CD4-positive, alpha-beta T cell treated with Interleukin-2 at 100 ng/mL for 4 hours (primary cell): Measurements from ENCODE around the gene PRSS22.

Experiments used
- DNase-seq: peaks from one replicate; pipeline ENCODE4 v3.0.0-alpha.2; 2020; ENCODE audit warnings: low spot score

Gene PRSS22

DNA sequence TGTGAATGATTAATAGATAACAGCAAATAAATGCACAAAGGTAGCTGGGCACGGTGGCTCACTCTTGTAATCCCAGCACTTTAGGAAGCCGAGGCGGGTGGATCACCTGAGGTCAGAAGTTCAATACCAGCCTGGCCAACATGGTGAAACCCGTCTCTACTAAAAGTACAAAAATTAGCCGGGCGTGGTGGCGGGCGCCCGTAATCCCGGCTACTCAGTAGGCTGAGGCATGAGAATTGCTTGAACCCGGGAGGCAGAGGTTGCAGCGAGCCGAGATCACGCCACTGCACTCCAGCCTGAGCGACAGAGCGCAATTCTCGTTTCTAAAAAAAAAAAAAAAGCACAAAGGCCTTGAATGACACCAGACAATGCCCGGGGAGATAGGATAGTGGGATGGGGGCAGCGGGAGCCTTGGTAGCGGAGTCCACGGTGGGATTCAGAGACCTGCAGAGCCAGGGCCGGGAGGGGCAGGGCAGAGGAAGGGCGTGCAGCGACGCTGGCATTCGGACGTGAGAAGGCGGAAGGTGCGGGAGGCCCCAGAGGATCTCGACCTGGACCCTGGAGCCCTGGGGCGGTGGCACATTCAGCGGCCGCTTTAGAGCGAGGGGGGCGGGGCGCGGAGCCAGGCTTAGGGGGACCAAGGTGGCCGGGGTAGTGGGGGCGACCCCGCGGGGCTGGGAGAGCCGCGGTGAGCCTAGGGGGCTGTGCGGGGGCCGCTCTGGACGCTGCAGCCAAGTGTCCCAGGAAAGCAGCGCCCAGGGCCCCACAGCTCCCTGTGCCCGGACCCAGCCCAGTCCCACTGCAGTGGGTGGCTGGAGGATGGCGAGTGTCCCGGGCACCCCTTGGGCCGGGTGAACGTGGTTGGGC, 24.0 kb upstream of the PRSS22 start:
- peak; percentile 17 for DNase-seq

DNA sequence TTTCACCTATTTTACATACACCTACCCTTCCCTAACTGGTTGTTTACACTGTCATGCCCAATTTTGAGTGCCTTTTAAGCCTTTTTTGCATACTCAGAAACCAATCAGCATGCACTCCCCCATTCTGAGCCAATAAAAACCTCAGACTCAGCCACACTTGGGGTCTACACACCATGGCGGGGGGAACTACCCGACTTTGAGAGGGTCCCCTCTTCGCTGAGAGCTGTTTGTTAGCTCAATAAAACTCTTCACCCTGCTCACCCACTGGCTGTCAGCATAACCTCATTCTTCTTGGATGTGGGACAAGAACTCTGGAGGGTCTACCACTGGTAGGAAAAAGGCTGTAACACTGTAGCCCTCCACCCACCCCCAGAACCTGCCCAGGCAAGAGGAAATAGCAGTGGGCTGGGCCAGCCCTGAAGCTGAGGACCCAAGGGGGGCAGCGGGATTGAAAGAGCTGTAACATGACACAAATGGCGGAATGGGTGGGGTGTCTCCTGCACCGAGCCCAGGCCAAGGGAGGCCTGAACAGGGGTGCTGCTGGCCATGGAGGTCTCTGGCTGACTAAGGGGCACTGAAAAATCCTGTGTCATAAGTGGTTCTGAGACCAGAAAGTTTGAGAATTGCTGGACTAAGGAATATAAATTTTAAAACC, 22.0 kb upstream of the PRSS22 start:
- DNase-seq: no peak

DNA sequence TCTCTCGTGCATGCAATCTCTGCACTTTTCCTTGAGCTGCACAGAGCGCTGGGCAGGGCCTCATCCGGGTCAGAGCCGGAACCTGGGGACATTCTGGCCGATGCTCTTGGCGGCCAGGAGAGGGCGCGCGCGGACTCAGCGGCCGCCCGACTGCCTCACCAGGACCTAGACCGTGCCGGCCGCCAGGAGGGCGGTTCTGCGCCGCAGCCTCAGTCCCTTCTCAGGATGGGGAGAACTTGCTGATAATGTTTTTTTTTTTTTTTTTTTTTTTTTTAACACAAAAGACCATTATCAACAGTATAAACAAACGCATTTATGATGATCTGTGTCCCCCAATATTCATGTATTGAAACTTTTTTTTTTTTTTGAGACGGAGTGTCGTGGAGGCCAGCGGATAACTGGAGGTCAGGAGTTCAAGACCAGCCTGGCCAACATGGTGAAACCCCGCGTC, 17.0 kb upstream of the PRSS22 start:
- DNase-seq: peak; percentile 71

DNA sequence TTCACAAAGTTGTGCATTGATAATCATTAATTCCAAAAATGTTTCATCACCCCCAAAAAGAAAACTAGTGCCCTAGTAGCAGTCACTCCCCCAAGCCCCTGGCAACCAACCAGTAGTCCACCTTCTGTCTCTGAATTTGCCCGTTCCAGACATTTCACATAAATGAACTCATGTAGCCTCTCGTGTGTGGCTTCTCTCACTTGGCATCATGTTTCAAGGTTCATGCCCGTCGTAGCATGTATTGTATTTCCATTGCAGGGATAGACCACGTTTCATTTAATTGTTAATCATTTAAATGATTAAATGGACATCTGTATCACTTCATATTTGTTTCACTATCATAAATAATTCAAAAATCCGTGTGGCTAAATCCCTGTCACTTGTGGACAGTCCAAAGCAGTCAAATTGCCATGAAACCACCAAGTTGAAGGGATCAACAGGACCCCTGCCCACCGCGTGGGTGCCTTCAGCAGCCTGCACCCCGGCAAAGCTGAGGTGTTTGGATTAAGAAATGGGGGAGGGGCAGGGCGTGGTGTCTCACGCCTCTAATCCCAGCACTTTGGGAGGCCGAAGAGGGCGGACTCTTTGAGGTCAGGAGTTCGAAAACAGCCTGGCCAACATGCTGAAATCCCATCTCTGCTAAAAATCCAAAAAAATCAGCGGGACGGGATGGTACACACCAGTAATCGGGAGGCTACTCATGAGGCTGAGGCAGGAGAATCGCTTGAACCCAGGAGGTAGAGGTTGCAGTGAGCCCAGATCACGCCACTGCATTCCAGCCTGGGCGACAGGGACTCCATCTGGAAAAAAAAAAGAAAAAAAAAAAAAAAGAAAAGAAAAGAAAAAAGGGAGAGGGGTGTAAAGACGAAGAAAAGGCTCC, 16.3 kb upstream of the PRSS22 start:
- no peak for DNase-seq

DNA sequence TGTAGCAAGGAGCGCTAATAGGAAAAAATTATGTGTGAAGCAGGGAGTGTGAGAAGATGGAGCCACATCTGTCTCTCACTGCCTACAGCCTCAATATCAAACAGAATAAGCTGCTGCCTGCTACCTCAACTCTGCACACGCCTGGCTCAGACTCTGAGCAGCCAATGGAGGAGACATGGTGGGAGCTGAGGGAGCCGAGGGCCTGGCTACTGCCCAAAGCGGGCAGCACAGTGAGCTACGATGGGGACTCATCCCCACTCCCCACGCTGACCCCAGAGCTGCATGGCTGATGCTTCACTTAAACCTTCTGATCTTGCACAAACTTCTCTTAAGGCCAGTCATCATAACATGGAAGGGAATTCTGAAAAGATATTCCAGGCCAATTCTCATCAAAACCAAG, 14.0 kb upstream of the PRSS22 start:
- no peak for DNase-seq

DNA sequence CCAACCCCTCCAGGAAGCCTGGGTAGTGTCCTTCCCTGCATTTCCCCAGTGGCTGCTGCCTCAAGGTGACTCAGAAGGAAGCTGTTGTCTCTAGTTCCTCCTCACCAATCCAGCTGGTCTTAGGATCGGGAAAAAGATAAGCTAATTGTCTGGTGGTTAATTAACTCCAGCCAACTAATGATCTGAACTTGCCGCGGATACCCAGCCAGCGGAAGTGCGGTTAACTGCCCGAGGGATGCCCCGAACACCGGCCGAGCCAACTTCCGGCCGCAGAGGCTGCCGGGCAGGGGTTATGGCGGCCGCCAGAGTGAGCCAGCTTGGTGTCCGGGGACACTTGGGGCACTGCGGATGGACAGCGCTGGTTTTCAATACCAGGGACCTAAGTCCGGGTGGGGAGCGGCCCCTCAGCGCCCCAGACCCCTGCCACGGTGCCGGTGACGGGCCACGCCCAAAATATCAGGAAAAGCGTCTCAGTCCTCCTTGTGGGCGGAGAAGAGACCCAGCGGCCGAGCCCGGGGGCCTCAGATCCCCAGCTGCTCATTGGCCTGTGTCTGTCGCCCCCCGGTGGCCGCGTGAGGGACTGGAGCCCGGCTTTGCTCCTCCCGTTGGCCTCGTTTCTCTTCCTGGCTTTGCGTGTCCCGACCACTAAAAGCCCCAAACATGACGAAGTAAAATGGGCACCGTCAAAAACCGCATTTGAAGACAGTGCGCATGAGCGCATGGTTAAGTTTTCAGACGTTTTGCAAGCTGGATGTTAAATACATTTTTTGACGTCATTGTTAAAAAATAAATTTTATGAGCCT, 10.2 kb upstream of the PRSS22 start:
- DNase-seq: peak; percentile 95

DNA sequence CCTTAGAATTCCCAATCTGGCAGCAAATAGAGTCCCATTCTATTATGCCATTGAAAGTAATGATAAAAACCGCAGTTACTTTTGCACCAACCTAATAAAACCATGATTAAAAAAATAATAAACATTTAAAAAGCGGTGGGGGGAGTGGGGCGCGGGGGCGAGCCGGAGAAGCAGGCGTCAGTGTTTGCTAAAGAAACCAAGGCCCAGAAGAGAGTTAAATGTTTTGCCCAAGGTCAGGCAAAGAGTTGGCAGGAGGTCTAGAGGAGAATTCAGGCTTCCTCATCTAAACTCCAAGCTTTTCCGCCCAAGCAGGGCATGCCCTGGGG, 9.7 kb upstream of the PRSS22 start:
- no peak for DNase-seq

DNA sequence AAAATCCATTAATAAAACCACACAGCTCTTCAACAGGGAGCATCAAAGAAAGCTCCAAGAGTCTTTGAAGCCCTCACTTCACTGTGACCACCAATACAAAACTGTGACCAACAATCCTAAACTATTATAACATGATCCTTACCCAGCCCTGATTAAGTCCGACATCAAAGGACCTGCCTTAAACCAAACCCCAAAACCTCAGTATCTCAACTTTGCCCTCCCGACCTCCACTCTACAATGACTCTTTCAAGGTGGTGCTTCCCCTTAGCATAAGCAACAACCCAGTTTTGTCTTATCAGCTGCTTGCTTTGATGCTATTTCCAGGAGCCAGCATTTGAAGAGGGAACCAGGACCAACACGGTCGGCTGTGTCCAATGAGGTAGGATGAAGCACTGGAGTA, 8.5 kb upstream of the PRSS22 start:
- DNase-seq: no peak

DNA sequence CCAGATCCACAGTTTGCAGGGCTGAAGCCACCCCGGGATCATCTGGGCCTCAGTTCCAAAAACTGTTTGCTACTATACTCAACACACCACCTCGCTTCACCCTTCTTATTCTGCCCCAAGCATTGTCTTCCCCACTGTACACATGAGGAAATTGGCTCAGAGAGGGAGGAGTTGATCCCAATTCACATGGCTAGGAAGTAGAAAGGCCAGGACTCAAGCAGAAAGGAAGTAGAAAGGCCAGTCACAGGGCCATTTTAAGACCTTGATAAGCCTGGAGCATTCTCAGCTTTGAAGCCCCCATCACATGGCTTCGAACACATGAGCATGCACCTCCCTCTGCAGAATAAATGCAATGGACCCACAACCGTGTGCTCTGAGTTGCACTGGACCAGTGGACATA, 7.7 kb upstream of the PRSS22 start:
- DNase-seq: no peak

DNA sequence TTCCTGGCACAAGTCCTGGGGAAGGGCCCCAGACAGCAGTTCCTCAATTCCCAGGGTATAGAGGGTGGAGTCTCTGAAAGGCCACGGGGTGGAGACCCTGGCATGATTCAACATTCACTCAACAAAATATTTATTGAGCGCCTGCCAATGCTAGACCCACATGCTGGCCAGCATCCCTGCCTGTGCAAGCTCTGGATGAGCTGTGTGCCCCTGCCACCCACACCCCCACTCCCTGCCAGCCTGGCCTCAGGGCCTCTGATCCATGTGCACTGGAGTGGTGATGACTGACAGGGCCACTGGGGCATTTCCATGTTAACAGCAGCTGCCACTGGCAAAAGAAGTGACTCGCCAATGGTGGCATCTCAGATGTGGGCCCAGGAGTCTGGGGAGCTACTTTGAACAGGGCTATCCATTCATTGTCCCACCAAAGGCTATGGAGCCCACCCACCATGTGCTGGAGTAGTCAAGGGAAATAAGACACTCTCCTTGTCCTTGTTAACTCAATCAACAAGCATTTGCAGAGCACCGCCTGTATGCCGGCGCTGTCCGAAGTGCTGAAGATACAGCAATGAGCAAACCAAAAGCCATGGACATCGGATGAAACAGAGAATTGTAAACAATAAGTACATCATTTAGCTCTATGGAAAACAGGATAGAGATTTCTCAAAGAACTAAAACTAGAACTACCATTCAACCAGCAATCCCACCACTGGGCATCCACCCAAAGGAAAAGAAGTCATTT, 3.0 kb upstream of the PRSS22 start:
- no peak for DNase-seq

DNA sequence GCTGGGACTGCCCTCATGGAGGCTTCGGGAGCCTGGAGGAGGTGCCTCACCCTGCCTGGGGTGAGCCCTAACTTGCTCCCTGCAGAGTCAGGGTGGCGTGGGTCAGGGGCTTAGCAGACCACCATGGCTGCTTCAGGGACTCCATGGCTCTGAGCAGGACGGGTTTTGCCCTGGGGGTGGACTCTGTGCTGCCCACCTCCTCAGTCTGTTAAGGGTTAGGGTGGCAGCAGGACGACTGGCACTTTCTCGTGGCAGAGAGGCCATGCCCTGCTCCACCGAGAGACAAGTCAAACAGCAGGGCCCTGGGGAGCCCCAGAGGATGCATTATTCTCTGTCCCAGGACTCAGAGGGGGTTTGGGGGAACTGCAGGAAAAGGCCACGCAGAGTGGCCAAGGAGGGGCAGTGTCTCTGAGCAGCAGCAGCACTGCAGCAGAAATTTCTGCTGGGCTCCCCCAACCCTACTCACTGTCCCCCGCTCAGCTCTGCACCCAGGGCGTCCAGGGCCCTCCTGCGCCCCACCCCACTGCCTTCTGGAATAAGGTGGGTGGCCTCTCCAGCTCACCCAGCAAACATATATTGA, 1.8 kb upstream of the PRSS22 start:
- DNase-seq: no peak

DNA sequence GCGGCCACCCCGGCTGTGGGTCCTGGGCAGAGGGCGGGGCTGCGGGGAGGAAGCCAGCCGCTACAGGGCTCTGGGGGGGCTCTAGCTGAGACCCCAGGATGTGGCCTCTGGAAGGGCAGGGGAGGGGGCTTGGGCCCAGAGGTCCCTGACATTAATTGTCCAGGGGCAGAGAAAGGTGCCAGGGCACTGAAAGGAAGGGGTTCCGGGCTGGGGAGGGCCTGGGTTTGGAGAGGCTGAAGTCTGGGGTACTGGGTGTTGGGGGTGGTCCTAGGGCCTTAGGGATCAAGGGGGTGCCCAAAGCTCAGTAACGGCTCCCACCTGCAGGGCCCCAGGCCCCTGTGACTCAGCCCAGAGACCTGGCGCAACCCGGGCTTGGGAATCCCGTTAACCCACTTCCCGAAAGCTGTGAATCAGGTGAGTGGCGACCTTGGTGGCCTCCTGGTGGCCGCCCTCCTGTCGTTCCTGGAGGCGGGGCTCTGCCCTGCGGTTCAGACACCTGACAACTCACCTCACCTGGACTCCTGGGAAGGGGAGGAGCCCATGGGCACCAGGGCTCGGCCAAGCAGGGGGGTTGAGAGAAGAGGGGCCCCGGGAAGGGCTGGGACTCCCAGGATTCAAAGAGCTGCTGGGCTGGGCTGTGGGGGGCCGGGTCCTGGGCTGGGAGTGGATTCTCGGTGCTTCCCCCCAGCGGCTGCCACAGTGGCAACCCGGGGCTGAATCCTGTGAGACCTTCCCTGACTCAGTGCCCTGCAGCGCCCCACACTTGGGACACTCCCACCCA, 465 bp upstream of the PRSS22 start:
- no peak for DNase-seq

DNA sequence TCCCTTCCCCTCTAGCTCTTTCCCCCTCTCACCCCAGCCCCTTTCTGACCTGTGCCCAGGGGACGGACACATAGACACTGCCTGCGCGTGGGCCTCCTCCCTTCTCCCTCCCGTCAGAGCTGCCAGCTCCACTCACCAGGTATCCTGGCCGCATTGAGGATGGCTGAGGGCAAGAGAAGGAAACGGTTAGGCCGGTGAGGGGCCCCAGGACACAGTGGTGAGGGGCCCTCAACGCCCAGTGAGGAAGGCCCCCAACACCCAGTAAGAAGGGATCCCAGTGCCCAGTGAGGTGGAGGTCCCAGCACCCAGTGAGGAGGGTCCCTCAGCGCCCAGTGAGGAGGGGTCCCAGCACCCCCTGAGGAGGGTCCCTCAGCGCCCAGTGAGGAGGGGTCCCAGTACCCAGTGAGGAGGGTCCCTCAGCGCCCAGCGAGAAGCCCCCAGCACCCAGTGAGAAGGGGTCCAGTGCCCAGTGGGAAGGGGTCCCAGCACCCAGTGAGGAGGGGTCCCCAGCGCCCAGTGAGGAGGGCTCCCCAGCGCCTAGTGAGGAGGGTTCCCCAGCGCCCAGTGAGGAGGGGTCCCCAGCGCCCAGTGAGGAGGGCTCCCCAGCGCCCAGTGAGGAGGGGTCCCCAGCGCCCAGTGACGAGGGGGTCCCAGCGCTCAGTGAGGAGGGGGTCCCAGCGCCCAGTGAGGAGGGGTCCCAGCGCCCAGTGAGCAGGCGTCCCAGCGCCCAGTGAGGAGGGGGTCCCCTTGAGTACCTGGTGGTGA, 1.1 kb downstream of the PRSS22 start:
- DNase-seq: no peak

DNA sequence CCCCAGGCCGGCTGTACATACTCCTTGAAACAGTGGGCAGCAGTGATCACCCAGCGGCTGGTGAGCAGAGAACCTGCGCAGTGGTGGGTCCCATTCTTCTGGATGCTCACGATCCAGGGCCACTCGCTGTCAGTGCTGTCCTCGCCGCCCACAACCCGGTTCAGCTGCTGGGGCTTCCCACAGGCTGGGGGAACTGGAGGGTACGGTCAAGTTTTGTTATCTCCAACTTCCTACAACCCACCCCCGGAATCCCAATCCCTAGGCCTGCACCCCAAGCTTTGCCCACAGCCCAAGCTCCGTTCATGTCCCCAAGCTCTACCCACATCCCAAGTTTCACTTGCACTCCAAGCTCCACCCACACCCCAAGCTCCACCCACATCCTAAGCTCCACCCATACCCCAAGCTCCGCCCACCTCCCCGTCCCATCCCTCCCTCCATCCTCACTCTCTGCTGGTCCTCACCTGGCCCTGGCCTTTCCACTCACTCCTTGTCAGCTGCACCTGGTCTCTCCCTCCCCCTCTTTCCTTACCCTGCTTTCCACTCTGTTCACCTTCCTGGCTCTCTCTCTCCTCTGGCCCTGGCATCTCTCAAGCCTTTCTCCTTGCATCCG, 1.8 kb downstream of the PRSS22 start:
- no peak for DNase-seq

DNA sequence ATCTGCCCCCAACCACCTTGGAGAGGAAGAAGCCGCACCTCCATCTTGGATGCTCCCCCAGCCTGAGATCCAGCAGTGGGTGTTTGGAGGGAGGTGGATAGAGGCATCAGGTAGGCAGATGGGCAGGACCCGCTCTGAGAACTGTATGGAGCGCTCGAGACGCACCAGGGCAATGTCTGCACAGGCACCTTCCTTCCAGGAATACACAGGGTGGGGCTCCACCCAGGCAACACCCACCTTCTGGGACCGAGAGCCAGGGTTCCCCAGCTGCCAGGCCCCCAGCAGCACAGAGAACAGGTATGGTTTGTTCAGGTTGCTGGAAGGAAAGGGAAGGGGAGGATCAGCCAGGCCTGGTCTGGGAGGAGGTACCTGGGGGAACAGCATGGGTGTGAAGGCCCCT, 2.4 kb downstream of the PRSS22 start:
- no peak for DNase-seq

DNA sequence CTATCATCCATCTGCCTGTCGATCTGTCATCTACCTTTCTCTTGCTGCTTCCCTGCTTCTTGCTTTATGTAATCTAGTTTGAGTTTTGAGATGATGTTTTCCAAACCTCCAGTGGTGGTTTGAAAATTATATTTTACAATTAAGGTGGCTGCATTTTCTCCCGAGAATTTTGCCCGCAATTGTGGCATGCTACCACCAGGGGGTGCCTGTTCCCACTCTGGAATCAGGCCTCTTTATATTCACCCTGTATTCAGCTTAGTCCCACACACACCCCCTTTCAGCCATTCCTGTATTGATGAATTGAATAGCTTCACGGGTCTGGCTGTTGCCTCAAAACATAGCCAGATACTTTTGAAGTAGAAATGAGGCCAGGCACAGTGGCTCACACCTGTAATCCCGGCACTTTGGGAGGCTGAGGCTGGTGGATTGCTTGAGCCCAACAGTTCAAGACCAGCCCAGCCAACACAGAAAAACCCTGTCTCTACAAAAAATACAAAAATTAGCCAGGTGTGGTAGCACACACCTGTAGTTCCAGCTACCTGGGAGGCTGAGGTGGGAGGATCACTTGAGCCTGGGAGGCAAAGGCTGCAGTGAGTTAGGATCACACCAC, 3.2 kb downstream of the PRSS22 start:
- DNase-seq: no peak

DNA sequence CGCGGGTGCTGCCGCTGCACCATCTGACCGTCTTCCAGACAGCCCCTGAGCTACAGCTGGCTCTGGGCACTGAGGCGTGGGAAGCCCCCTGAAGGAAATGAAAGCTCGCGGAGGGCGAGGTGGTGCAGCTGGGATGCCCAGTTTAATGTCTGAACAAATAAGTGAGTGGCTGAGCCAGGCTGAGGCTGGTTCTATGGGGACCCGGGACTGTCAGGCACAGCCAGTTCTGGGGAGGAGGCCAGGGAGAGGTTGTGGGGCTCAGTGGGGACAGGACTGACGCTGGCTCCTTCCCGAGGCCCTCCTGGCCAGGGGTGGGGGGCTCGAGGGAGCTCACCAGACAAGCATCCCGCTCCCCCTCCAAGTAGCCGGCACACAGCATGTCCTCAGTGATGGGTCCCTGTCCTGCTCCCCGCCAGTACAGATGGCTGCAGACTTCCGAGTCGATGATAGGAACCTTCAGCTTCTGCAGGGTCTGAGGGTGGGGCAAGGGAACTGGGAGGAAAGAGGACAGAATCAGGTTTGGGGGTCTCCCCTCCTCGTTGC, 4.4 kb downstream of the PRSS22 start:
- DNase-seq: no peak
